ENCODE results near the gene DDA1. TPM values are rescaled to one million over a fixed set of nuclear protein-coding genes. Genes with fewer than 3 reads are reported as not detected.

DDA1 gene
- total and polyA plus RNA-seq, 9 of the 15 experiments (the other 6 are each of a cell fraction or from before 2014, with no cell fraction given): 1.4 to 83.8 (median 33.8) TPM

DNA sequence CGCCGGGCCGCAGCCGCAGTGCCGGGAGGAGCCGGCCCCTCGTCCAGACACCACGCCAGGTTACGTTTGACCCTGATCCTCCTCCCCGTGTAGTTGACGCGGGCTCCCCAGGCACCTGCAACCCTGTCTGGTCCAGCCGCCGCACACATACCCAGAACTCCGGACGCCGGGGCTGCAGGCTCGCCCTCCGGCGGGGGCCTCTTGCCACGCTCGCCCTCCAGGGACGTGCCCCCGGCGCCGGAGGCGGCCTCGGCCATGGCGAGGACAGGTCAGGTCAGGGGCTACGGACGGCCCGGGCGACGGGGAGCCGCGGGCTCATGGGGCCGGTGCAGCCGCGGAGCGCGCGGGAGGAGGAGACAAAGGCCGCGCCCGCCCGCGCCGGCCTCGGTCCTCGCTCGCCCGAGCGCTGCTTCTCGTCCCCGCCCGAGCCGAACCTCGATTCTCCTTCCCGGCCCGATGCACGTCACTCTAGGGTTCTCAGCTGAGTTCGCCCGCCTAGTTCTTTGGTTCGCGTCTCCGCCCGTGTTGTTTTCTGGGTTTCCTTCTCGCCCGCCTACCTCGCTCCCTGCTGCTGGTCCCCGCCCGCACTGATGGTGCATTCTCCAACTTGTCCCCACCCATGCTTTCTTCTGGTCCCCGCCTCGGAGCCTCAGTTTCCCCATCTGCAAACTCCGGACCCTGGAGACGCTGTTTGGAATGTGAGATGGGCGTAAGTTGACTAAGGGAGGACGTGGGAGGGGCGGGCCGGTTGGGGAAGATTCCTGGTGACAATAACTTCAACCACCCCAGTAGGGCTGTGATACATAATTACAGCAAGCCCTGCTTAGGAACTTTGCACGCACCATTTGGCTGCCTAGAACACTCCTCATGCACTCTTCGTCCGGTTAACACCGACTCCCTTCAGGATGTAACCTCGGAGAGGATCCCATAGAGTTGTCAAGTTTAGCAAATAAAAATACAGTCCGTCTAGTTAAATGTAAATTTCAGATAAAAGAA is 25.3 kb downstream of the DDA1 start, which contains the start of gene ANO8 (continued):
- TF ChIP-seq, protein P1, sequence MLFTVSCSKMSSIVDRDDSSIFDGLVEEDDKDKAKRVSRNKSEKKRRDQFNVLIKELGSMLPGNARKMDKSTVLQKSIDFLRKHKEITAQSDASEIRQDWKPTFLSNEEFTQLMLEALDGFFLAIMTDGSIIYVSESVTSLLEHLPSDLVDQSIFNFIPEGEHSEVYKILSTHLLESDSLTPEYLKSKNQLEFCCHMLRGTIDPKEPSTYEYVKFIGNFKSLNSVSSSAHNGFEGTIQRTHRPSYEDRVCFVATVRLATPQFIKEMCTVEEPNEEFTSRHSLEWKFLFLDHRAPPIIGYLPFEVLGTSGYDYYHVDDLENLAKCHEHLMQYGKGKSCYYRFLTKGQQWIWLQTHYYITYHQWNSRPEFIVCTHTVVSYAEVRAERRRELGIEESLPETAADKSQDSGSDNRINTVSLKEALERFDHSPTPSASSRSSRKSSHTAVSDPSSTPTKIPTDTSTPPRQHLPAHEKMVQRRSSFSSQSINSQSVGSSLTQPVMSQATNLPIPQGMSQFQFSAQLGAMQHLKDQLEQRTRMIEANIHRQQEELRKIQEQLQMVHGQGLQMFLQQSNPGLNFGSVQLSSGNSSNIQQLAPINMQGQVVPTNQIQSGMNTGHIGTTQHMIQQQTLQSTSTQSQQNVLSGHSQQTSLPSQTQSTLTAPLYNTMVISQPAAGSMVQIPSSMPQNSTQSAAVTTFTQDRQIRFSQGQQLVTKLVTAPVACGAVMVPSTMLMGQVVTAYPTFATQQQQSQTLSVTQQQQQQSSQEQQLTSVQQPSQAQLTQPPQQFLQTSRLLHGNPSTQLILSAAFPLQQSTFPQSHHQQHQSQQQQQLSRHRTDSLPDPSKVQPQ (CRISPR knock-in tag; IDR thresholded peaks at IDR 0.05; ENCODE audit: borderline replicate concordance): no peak
- TF ChIP-seq, protein P2, sequence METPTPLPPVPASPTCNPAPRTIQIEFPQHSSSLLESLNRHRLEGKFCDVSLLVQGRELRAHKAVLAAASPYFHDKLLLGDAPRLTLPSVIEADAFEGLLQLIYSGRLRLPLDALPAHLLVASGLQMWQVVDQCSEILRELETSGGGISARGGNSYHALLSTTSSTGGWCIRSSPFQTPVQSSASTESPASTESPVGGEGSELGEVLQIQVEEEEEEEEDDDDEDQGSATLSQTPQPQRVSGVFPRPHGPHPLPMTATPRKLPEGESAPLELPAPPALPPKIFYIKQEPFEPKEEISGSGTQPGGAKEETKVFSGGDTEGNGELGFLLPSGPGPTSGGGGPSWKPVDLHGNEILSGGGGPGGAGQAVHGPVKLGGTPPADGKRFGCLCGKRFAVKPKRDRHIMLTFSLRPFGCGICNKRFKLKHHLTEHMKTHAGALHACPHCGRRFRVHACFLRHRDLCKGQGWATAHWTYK (CRISPR knock-in tag; IDR thresholded peaks at IDR 0.05): peak; percentile 21; the same call in 1 of the 2 replicates
- TF ChIP-seq ZFX (CRISPR knock-in tag; IDR thresholded peaks at IDR 0.05): peak; percentile 92
- peak; percentile 72 for TF ChIP-seq HDAC2 (IDR thresholded peaks at IDR 0.05)
- TF ChIP-seq, protein P3, sequence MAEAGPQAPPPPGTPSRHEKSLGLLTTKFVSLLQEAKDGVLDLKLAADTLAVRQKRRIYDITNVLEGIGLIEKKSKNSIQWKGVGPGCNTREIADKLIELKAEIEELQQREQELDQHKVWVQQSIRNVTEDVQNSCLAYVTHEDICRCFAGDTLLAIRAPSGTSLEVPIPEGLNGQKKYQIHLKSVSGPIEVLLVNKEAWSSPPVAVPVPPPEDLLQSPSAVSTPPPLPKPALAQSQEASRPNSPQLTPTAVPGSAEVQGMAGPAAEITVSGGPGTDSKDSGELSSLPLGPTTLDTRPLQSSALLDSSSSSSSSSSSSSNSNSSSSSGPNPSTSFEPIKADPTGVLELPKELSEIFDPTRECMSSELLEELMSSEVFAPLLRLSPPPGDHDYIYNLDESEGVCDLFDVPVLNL (CRISPR knock-in tag; IDR thresholded peaks at IDR 0.05; ENCODE audit: low read depth): no peak
- peak; percentile 55 for TF ChIP-seq RBBP5 (IDR thresholded peaks at IDR 0.05; ENCODE audit: borderline replicate concordance, insufficient read depth, low read length, poor library complexity, severe bottlenecking)
- peak; percentile 51 for TF ChIP-seq HNRNPLL (IDR thresholded peaks at IDR 0.05; ENCODE audit: low read depth, low read length, poor library complexity, severe bottlenecking)
- TF ChIP-seq, protein P4, sequence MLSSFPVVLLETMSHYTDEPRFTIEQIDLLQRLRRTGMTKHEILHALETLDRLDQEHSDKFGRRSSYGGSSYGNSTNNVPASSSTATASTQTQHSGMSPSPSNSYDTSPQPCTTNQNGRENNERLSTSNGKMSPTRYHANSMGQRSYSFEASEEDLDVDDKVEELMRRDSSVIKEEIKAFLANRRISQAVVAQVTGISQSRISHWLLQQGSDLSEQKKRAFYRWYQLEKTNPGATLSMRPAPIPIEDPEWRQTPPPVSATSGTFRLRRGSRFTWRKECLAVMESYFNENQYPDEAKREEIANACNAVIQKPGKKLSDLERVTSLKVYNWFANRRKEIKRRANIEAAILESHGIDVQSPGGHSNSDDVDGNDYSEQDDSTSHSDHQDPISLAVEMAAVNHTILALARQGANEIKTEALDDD (IDR thresholded peaks at IDR 0.05): no peak; the same call in 1 of the 2 replicates
- TF ChIP-seq, protein P5, sequence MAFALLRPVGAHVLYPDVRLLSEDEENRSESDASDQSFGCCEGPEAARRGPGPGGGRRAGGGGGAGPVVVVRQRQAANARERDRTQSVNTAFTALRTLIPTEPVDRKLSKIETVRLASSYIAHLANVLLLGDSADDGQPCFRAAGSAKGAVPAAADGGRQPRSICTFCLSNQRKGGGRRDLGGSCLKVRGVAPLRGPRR (CRISPR knock-in tag; IDR thresholded peaks at IDR 0.05): no peak
- TF ChIP-seq ZNF224 (CRISPR knock-in tag; IDR thresholded peaks at IDR 0.05): no peak
- peak; percentile 29 for TF ChIP-seq TCF3 (CRISPR knock-in tag; IDR thresholded peaks at IDR 0.05)
- TF ChIP-seq SMAD2 (IDR thresholded peaks at IDR 0.05; ENCODE audit: low read depth, low read length): no peak
- peak; percentile 76; the same call in 1 of the 2 replicates for TF ChIP-seq HDGF (IDR thresholded peaks at IDR 0.05)
- TF ChIP-seq, protein P6, sequence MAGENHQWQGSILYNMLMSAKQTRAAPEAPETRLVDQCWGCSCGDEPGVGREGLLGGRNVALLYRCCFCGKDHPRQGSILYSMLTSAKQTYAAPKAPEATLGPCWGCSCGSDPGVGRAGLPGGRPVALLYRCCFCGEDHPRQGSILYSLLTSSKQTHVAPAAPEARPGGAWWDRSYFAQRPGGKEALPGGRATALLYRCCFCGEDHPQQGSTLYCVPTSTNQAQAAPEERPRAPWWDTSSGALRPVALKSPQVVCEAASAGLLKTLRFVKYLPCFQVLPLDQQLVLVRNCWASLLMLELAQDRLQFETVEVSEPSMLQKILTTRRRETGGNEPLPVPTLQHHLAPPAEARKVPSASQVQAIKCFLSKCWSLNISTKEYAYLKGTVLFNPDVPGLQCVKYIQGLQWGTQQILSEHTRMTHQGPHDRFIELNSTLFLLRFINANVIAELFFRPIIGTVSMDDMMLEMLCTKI (IDR thresholded peaks at IDR 0.05; ENCODE audit: partially characterized antibody): no peak
- TF ChIP-seq FOXM1 (IDR thresholded peaks at IDR 0.05; ENCODE audit: low read depth): peak; percentile 85
- TF ChIP-seq FOXM1 (CRISPR knock-in tag; IDR thresholded peaks at IDR 0.05; ENCODE audit: low read depth): no peak
- TF ChIP-seq PML (IDR thresholded peaks at IDR 0.05; ENCODE audit: low read length): no peak; the same call in 1 of the 2 replicates

Measured in K562 (cell line).